ENCODE results near the gene SLC9A9. TPM values are rescaled to one million over a fixed set of nuclear protein-coding genes. Genes with fewer than 3 reads are reported as not detected.

SLC9A9 gene
- polyA plus RNA-seq, 4 donors = 4.1 to 7.3 (median 4.9) TPM

GRCh38 chr3:143343944-143344343, 504.3 kb downstream of the SLC9A9 start:
- no peak for DNase-seq (ENCODE audit: low read depth in 4 of 4, low spot score in 2 of 4)

- DNase-seq (ENCODE audit: low read depth in 4 of 4, low spot score in 2 of 4) = no peak
Measured at GRCh38 chr3:143343031-143343430, 505.2 kb downstream of the SLC9A9 start.

GRCh38 chr3:143339451-143339850, 508.8 kb downstream of the SLC9A9 start:
- DNase-seq (ENCODE audit: low read depth in 4 of 4, low spot score in 2 of 4) = no peak

GRCh38 chr3:143337387-143337786, 510.9 kb downstream of the SLC9A9 start:
- no peak for DNase-seq (ENCODE audit: low read depth in 4 of 4, low spot score in 2 of 4)

GRCh38 chr3:143334231-143334630, 514.0 kb downstream of the SLC9A9 start:
- DNase-seq (ENCODE audit: low read depth in 4 of 4, low spot score in 2 of 4) = no peak

GRCh38 chr3:143333367-143333766, 514.9 kb downstream of the SLC9A9 start:
- DNase-seq (ENCODE audit: low read depth in 4 of 4, low spot score in 2 of 4) = no peak

GRCh38 chr3:143332026-143332425, 516.2 kb downstream of the SLC9A9 start:
- DNase-seq (ENCODE audit: low read depth in 4 of 4, low spot score in 2 of 4) = no peak

- no peak for DNase-seq (ENCODE audit: low read depth in 4 of 4, low spot score in 2 of 4)
Measured at GRCh38 chr3:143331350-143331749, 516.9 kb downstream of the SLC9A9 start.

- DNase-seq (ENCODE audit: low read depth in 4 of 4, low spot score in 2 of 4) = no peak
Measured at GRCh38 chr3:143330296-143330868, 517.9 kb downstream of the SLC9A9 start.

- no peak for DNase-seq (ENCODE audit: low read depth in 4 of 4, low spot score in 2 of 4)
Measured at GRCh38 chr3:143329567-143330211, 518.6 kb downstream of the SLC9A9 start.

- DNase-seq (ENCODE audit: low read depth in 4 of 4, low spot score in 2 of 4) = no peak
Measured at GRCh38 chr3:143328451-143328850, 519.8 kb downstream of the SLC9A9 start.

- DNase-seq (ENCODE audit: low read depth in 4 of 4, low spot score in 2 of 4) = no peak
Measured at GRCh38 chr3:143326983-143327778, 521.1 kb downstream of the SLC9A9 start.

- DNase-seq (ENCODE audit: low read depth in 4 of 4, low spot score in 2 of 4) = no peak
Measured at GRCh38 chr3:143321058-143321769, 527.1 kb downstream of the SLC9A9 start.

GRCh38 chr3:143315766-143316165, 532.5 kb downstream of the SLC9A9 start:
- no peak for DNase-seq (ENCODE audit: low read depth in 4 of 4, low spot score in 2 of 4)

GRCh38 chr3:143314251-143315093, 533.8 kb downstream of the SLC9A9 start:
- no peak for DNase-seq (ENCODE audit: low read depth in 4 of 4, low spot score in 2 of 4)

- no peak for DNase-seq (ENCODE audit: low read depth in 4 of 4, low spot score in 2 of 4)
Measured at GRCh38 chr3:143313893-143314188, 534.4 kb downstream of the SLC9A9 start.

- no peak for DNase-seq (ENCODE audit: low read depth in 4 of 4, low spot score in 2 of 4)
Measured at GRCh38 chr3:143313025-143313892, 535.0 kb downstream of the SLC9A9 start.

GRCh38 chr3:143311096-143311495, 537.2 kb downstream of the SLC9A9 start:
- no peak for DNase-seq (ENCODE audit: low read depth in 4 of 4, low spot score in 2 of 4)

GRCh38 chr3:143309705-143310104, 538.6 kb downstream of the SLC9A9 start:
- DNase-seq (ENCODE audit: low read depth in 4 of 4, low spot score in 2 of 4) = no peak
